GM18868 (cell line): ENCODE results near the gene CDT1.
A peak's percentile ranks its signal among the peaks of the same experiment; 100 is the strongest.

ENCODE experiments used
- ATAC-seq: cut with Tn5 transposase; IDR thresholded peaks from one replicate; pipeline ENCODE4 v1.9.1; 2021; ENCODE audit warnings: mild to moderate bottlenecking, moderate library complexity; ENCODE audit not compliant: unreplicated experiment

CDT1 gene

GRCh38 chr16:88804173-88804551 is 573 bp downstream of the CDT1 start:
- ATAC-seq, result no peak

GRCh38 chr16:88804552-88805339 is 1.2 kb downstream of the CDT1 start:
- no peak for ATAC-seq

DNA sequence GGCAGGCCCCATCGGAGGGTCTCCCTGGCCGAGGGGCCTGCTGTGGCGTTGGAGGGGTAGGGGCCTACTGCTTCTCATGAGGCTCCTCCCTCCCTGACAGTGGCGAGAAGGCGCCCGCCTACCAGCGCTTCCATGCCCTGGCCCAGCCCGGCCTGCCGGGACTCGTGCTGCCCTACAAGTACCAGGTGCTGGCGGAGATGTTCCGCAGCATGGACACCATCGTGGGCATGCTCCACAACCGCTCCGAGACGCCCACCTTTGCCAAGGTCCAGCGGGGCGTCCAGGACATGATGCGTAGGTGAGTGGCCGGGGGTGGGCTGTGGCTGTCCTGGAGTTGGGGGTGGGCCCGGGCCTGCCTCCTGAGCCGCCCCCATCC is 1.7 kb downstream of the CDT1 start:
- ATAC-seq, result no peak

DNA sequence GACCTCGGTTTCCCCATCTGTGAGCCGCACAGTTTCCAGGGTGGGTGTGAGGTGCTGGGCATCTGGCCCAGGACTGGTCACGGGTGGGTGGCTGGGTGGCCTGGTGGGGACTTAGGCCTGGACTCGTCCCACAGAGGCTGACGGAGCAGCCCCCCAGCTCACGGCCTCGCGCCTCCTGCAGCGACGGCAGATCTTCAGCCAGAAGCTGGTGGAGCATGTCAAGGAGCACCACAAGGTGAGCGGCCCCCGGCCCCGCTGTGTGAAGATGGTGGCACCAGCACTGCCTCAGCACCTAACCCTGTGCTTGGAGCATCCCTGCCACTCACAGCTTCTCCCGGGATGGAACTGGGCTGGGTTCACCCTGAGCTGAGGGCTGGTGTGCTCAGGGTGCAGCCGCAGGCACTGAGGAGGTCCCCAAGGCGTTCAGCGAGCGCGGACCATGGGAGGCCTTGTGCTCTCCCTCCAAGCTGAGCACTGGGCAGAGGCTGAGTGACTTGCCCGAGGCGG is 2.4 kb downstream of the CDT1 start:
- no peak for ATAC-seq

DNA sequence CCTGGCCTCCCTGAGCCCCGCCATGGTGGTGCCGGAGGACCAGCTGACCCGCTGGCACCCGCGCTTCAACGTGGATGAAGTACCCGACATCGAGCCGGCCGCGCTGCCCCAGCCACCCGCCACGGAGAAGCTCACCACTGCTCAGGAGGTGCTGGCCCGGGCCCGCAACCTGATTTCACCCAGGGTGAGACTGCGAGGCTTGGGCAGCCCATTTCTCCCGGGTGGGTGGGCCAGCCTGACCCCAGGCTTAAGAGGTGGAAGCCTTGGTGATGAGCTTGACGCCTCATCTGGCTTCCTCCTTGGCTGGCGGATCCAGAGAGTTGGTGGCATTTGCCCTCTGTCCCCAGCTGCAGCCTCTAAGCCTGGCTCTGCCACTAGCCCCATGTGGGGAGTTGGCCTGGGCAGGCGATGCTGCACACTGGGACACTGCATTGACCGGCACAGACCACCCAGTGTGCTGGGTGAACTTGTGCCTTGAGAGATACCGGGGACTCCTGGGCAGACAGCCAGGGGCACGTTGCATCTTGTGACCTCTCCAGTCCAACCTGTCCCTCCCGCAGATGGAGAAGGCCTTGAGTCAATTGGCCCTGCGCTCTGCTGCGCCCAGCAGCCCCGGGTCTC is 3.0 kb downstream of the CDT1 start:
- ATAC-seq, result no peak

- ATAC-seq, result no peak
Observed at GRCh38 chr16:88807142-88807625, 3.6 kb downstream of the CDT1 start.

DNA sequence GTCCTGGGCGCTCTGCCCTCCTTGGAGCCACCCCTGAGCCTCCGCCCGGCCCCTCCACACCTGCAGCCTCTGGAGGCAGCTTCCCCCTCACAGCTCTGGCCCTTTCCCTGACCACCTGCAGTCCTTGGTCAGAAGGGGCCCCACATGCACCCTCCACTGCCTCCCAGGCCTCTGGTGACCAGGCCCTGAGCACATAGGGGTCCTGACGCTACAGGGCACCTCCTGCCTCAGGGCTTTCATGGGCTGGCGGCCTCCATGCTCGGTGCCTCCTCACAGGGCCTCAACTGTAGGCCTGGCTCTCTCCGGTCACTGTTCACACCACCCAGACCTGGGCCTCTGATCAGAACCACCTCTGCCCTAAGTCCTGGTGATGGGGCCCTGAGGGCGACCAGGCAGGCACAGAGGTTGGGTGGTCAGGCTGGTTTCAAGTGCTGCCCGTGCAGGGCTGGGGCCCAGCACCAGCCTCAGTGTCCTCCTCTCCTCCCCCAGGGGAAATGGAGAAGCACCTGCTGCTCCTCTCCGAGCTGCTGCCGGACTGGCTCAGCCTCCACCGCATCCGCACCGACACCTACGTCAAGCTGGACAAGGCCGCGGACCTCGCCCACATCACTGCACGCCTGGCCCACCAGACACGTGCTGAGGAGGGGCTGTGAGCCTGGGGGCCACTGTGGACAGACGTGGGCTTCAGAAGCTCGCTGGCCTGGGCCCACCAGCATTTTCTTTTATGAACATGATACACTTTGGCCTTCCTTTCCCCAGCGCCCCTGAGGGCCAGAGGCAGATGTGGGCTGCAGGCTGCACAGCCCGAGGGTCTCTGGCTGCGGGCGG is 4.3 kb downstream of the CDT1 start:
- ATAC-seq, result no peak

GRCh38 chr16:88809068-88809675 is 5.6 kb downstream of the CDT1 start:
- no peak for ATAC-seq

GRCh38 chr16:88809676-88810165 is 6.1 kb downstream of the CDT1 start:
- no peak for ATAC-seq

DNA sequence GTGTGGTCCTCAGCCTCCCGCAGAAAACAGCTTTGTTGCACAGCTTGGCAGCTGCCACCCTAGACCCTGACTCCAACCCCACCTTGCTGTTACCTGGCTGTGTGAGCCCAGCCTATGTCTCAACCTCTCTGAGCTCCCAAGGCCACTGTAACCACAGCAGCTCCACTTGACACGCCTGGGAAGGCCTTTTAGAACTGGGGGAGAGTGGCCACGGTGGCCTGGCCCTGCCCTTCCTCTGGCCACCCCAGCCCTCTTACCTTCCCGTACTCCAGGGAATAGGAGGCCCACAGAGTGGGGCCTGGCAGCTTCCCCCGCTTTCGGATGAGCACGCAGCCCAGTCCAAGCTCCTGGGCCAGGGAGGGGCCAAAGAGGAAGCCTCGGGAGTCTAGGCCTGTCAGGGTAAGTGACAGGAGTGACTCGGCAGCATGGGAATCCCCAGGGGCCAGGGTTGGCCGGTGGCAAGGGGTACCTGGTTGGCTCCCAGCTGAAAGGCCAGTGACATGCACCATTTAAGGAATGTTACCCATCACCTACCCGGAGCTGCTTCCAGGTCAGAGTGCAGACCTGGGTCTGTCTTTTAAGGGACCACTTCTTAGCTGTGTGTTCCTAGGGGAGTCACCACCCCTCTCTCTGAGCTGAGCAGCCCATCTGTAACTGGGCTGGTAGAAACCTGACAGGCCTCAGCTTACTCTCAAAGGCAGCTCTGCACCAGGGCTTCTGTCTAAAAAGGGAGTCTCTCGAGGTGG is 6.8 kb downstream of the CDT1 start:
- no peak for ATAC-seq

DNA sequence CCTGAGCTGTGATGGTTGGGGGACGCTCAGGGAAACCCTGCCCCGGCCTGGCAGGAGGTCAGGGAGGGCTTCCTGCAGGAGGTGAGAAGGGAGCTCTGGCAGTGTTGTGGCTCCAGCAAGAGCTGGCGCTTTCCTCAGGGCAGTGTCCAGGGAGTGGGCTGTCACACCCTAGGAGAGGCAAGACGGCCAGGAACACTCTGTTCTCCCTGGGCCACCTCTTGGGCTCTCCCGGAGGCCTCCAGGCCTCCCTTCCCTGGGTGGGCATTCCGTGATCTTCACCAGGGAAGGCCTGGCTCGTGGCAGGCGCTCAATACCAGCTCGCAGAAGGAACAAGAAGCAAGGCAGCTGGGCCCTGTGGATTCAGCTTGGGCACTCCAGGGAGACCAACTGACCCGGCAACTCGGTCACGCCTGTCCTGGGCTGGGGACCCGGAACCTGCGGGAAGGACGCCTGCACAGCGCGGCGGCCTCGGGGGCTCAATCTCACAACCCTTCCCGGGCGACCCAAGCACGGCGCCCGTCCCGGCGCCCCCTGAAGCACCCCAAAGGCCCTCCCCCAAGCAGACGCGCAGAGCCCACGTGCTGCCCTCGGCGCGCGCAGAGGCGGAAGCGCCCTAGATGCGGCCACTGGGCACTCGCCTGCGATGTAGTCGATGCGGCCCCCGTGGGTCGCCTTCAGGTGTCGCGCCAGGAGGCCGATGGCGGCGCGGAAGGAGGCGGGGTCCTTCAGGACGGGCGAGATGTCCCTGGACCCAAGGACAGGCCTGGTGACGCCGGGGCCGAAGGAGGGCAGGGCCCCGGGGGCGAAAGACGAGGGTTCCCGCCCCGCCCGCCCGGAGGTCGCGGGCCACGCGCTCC is 7.6 kb downstream of the CDT1 start:
- peak; percentile 52 for ATAC-seq

GRCh38 chr16:88811769-88812512 is 8.4 kb downstream of the CDT1 start, which contains the start of gene APRT:
Gene APRT, minus strand, starts transcription at chr16:88811928. Its CDS starts 29 bp downstream, at chr16:88811899.
- peak; percentile 64 for ATAC-seq

- no peak for ATAC-seq
Observed at GRCh38 chr16:88812513-88813268, 9.1 kb downstream of the CDT1 start.

DNA sequence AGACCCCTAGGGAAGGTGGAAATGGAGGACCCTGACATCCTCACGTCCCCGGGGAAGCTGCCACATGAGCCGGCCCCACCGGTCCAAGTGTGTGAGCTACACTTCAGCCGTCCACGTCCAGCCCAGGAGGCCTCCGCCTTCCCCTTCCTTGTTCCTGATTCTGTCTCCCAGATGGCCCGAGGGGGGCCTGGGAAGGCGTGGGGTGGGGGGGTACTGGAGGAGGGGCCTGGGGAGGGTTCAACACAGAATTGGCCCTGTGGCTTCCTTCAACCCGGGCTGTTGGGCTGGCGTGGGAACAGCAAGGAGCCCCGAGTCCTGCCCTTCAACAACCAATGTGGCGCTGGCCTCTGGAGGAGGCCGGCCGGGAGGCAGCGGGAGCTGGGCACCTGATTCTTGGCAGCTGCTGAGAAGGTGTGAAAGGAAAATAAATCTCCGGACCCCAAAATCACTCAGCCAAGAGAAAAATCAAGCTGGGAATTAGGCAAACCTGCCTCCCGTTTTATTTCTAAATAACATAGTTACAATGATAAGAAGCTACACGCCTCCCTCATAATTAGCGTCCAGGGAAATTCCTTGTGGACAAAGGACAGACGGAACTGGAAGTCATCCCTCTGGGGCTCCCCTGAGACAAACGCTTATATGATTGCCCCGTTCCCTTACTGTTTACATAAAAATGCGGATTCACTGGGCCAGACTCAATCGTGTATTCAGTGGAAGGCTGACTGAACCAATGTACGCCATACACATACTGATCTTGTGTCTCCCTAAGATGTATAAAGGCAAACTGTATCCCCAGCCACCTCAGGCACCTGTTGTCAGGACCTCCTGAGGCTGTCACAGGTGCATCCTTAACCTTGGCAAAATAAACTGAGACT is 9.9 kb downstream of the CDT1 start:
- no peak for ATAC-seq

DNA sequence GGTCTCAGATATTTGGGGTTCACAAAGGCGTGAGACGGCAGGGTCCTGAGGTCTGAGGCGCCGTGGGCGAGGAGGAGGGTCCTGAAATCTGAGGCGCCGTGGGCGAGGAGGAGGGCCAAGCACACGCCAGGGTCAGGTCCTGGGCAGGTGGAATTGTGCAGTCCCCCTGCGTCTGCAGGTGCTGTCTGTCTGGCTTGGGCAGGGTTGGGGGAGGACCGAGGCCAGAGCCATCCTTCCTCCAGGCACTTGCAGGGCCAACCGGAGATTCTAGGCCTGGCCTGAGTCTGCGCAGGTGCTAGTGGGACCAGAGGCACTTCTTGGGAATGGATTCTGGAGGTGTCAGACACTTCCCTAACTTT is 10.5 kb downstream of the CDT1 start:
- no peak for ATAC-seq

GRCh38 chr16:88815227-88815626 is 11.6 kb downstream of the CDT1 start:
- no peak for ATAC-seq
